BLaER1 treated with 17β-estradiol and CSF1 and Interleukin-3, amounts not matched to agents 10 nM and 100 nM (cell line): ENCODE data around the gene UBR4.

Source experiments
- H3K27ac ChIP-seq, 11 experiments: shearing (Covaris generic); formaldehyde crosslinking; 2 replicates each; pipeline ENCODE4 v1.8.1; 2022
- H3K27me3 ChIP-seq, 11 experiments: shearing (Covaris generic); formaldehyde crosslinking; 2 replicates each; pipeline ENCODE4 v1.8.1; 2022
- H3K36me3 ChIP-seq, 11 experiments: shearing (Covaris generic); formaldehyde crosslinking; 2 replicates each; pipeline ENCODE4 v1.8.1; 2022
- H3K4me1 ChIP-seq, 10 experiments: shearing (Covaris generic); formaldehyde crosslinking; 2 replicates each; pipeline ENCODE4 v1.8.1; 2022
- H3K4me2 ChIP-seq, 11 experiments: shearing (Covaris generic); formaldehyde crosslinking; 2 replicates each; pipeline ENCODE4 v1.8.1; 2022
- H3K4me3 ChIP-seq, 10 experiments: shearing (Covaris generic); formaldehyde crosslinking; 2 replicates each; pipeline ENCODE4 v1.8.1; 2022
- H3K9ac ChIP-seq, 11 experiments: shearing (Covaris generic); formaldehyde crosslinking; 2 replicates each; pipeline ENCODE4 v1.8.1; 2022
- H3K9me3 ChIP-seq, 11 experiments: shearing (Covaris generic); formaldehyde crosslinking; replicated peaks in 1 of 11; 2 replicates each; pipeline ENCODE4 v1.8.1; 2022
- H4K20me1 ChIP-seq, 11 experiments: shearing (Covaris generic); formaldehyde crosslinking; 2 replicates each; pipeline ENCODE4 v1.8.1; 2022
- Cebpa-rat ChIP-seq, 11 experiments: shearing (Covaris generic); IDR thresholded peaks; 2 replicates each; pipeline ENCODE4 v1.8.1; 2022

The UBR4 gene

GRCh38 chr1:19067912-19068638 is 142.0 kb downstream of the UBR4 start:
- peaks cover 0 to 26% (median 0%) of the 10 kb centered on the region in 11 experiments; a peak in 3 of 22 replicates for H4K20me1 ChIP-seq
- no peak for TF ChIP-seq Cebpa-rat (IDR thresholded peaks at IDR 0.05)
- H3K4me2 ChIP-seq, result peak overlapping the region; percentile 9 to 71 (median 44); a peak in 20 of 22 replicates
- H3K27ac ChIP-seq, result peak overlapping the region in 3 of 11 experiments; percentile 7 to 48 (median 25); a peak in 4 of 22 replicates
- no peak overlapping the region for H3K4me3 ChIP-seq
- peaks cover 9 to 29% (median 24%) of the 10 kb centered on the region in 10 experiments; a peak in 19 of 20 replicates for H3K4me1 ChIP-seq
- peak overlapping the region in 2 of 11 experiments; percentile 2 to 24; a peak in 4 of 22 replicates for H3K9ac ChIP-seq
- H3K27me3 ChIP-seq, result no peaks in the 10 kb centered on the region
- no peaks in the 10 kb centered on the region for H3K9me3 ChIP-seq
- peaks cover 6 to 15% (median 8%) of the 10 kb centered on the region in 11 experiments for H3K36me3 ChIP-seq

DNA sequence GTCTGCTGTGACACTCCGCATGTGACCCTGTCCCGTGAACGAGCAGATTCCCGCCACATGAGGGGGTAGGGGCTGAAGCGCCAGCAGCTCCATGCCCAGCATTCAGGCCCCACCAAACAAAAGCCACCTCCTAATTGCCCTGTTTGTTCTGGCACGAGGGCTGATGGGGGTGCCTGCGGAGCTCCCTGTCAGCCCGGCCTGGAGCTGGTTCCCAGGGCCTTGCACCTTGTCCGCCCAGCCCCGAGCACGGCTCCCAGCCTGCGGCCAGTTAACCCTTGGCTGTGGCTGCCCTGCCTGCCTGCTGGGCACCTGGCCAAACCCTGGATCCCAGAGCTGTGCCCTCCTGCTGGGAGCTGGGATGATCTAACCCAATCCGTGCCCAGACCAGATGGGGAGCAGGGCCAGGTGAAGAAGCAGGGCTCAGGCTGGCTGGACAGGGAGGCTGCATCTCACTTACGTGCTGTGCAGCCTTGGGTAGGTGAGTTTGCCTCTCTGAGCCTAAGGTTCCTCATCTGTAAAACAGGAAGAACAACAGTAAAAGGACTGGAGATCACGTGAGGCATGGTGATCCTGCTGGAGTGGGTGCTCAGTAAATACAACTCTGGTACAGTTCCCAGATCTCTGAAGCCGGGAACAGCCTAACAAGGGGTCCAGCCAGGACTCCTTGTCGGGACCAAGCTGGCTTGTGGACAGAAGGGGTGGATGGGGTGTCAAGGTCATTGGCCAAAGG is 142.7 kb downstream of the UBR4 start:
- H3K4me2 ChIP-seq, result peak overlapping the region in 9 of 11 experiments; percentile 23 to 71 (median 48); a peak in 16 of 22 replicates
- H3K27ac ChIP-seq, result peak overlapping the region in 3 of 11 experiments; percentile 7 to 48 (median 25); a peak in 3 of 22 replicates
- no peak for TF ChIP-seq Cebpa-rat (IDR thresholded peaks at IDR 0.05)
- peaks cover 0 to 8% (median under 1%) of the 10 kb centered on the region in 11 experiments; a peak in 7 of 22 replicates for H3K36me3 ChIP-seq
- no peak overlapping the region for H3K4me3 ChIP-seq
- H3K9ac ChIP-seq, result peak overlapping the region in 1 of 11 experiments; percentile 2; a peak in 1 of 22 replicates
- H3K9me3 ChIP-seq, result peaks cover 0 to 6% (median 3%) of the 10 kb centered on the region in 11 experiments; a peak in 8 of 22 replicates
- H4K20me1 ChIP-seq, result peaks cover 0 to 20% (median 0%) of the 10 kb centered on the region in 11 experiments; a peak in 1 of 22 replicates
- peaks cover 9 to 29% (median 24%) of the 10 kb centered on the region in 10 experiments; a peak in 19 of 20 replicates for H3K4me1 ChIP-seq
- no peaks in the 10 kb centered on the region for H3K27me3 ChIP-seq

DNA sequence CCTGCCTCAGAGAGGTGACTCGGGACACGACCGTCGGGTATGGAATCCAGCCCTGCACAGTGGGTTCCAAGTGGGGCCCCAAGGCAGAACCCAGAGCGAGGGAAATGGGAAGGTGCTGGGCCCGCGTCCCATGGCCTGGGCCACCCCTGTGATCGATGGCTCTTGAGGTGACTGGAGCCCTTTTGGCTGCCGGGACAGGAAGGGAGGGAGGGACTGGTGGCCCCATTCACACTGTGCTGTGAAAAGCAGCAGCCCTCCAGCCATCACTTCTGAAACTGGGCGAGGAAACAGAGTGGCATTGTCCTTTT is 143.2 kb downstream of the UBR4 start:
- Histone ChIP-seq H3K36me3 (0 out of 22 replicates have a peak, but pooled peaks cover 0 to 2% (median 0%) of the 10 kb centered on the region in 11 experiments), H3K4me1 (peaks cover 9 to 29% (median 24%) of the 10 kb centered on the region in 10 experiments; a peak in 19 of 20 replicates), H3K9ac (0 out of 22 replicates have a peak overlapping the region, but pooled peaks of 1 of the 11 experiments have one; percentile 3), H3K4me2 (no peak overlapping the region), H3K4me3 (no peak overlapping the region), H3K27me3 (no peaks in the 10 kb centered on the region), H4K20me1 (peaks cover 0 to 15% (median 0%) of the 10 kb centered on the region in 11 experiments; a peak in 1 of 22 replicates), H3K27ac (no peak overlapping the region), H3K9me3 (peaks cover 0 to 11% (median 8%) of the 10 kb centered on the region in 11 experiments; a peak in 9 of 22 replicates)
- TF ChIP-seq Cebpa-rat (IDR thresholded peaks at IDR 0.05), result no peak

DNA sequence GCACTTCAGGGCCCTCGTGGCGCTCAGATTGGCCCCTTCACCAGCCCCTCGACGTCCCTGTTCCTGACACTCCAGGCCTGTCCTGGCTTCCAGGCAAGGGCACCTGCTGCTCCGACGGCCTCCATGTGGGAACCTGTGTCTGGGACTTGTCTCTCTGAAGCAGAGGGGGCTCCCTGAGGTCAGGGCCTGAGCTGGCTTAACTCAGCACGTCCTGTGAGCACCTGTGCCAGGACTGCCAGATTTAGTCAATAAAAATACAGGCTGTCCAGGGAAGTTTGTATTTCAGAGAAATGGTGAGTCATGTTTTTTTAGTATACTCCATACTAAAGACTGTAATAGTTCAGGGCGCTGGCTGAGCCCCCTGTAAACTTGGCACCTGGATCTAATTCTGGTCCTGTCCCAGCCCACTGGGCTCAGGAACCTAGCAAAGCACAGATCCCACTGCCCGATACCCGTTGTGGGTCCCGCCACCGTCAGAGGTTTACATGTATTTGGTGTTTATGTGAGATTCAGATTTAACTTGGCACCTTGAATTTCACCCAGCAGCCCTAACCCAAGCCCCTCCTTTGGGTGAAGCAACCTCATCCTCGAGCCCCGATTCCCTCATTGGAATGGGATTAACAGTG is 143.7 kb downstream of the UBR4 start:
- Histone ChIP-seq H3K4me2 (no peak overlapping the region), H3K27ac (no peak overlapping the region; a peak in 1 of 22 replicates), H4K20me1 (peaks cover 0 to 11% (median 0%) of the 10 kb centered on the region in 11 experiments; a peak in 1 of 22 replicates)

DNA sequence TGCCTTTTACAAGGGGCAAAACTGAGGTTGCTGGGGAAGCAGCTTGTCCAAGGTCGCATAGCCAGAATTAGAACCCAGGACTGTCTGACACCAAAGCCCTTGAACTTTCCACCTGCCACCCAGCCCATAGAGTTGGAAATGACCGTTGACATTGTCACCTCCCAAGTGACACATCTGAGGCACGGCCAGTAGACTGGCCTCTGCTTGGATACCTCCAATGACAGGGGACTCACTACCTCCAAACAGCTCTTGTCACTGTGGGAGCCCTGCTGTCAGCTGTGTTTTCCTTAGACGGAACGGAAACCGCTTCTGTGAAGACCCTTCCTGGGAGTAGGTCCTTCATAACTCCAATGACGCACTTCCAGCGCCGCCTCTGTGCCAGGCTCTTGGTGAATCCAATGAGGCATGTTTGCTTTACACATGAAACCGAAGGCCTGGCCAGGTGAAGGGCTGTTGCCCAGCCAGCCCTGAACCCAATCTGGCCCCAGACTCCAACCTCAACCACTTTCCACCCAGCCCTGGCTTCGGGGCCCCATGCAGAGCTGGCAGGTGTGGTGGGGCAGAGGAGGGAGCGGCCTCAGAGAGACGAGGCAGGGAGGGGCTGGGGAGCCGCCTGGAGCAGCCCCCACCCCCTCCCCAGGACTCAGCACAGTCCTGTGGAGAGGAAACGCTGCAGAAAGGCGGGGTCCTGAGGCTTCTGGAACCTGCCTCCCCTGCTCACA is 144.4 kb downstream of the UBR4 start:
- Histone ChIP-seq H3K9ac (no peak overlapping the region), H3K4me2 (no peak overlapping the region), H3K36me3 (no peaks in the 10 kb centered on the region), H4K20me1 (peaks cover 0 to 5% (median 0%) of the 10 kb centered on the region in 11 experiments; a peak in 1 of 22 replicates), H3K27ac (no peak overlapping the region; a peak in 1 of 22 replicates), H3K9me3 (peaks cover 0 to 14% (median 12%) of the 10 kb centered on the region in 11 experiments; a peak in 9 of 22 replicates), H3K4me3 (no peak overlapping the region), H3K27me3 (no peaks in the 10 kb centered on the region), H3K4me1 (peaks cover 9 to 29% (median 24%) of the 10 kb centered on the region in 10 experiments; a peak in 19 of 20 replicates)
- no peak for TF ChIP-seq Cebpa-rat (IDR thresholded peaks at IDR 0.05)

More for the DNA sequence above, 143.7 kb downstream of the UBR4 start:
- Histone ChIP-seq H3K27me3 (no peaks in the 10 kb centered on the region), H3K9ac (0 out of 22 replicates have a peak overlapping the region, but pooled peaks of 1 of the 11 experiments have one; percentile 3), H3K9me3 (peaks cover 0 to 14% (median 12%) of the 10 kb centered on the region in 11 experiments; a peak in 9 of 22 replicates), H3K4me1 (peaks cover 9 to 29% (median 24%) of the 10 kb centered on the region in 10 experiments; a peak in 19 of 20 replicates), H3K4me3 (no peak overlapping the region), H3K36me3 (no peaks in the 10 kb centered on the region)
- no peak for TF ChIP-seq Cebpa-rat (IDR thresholded peaks at IDR 0.05)

DNA sequence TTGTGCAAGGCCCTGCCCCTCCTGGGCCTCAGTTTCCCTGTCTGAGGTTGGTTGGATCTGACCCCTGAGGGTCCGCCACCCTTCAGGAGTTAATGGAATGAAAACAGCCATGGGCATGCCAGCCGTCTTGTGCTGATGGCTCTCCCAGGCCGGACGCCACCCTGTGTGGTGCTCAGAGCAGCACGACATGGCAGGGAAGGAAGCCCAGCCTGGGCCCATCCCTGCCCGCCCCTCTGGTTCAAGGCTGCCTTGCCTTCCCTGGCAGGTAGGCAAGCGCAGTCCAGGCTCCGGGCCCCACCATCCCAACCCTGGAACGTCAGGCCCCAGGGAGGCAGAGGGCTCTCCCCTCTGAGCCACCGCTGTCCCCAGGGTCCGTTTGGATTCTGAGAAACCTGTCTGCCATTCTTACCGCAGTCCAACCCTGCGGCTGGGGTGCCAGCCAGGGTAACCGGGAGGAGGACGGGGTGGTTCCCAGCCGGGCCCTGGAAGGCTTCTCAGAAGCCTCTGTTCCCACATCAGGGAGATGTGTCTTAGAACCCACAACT is 145.1 kb downstream of the UBR4 start:
- H3K4me3 ChIP-seq, result no peak overlapping the region
- no peaks in the 10 kb centered on the region for H4K20me1 ChIP-seq
- H3K9ac ChIP-seq, result no peak overlapping the region
- H3K9me3 ChIP-seq, result peaks cover 0 to 14% (median 12%) of the 10 kb centered on the region in 11 experiments; a peak in 9 of 22 replicates
- no peaks in the 10 kb centered on the region for H3K27me3 ChIP-seq
- H3K27ac ChIP-seq, result no peak overlapping the region
- no peaks in the 10 kb centered on the region for H3K36me3 ChIP-seq
- no peak for TF ChIP-seq Cebpa-rat (IDR thresholded peaks at IDR 0.05)
- no peak overlapping the region for H3K4me2 ChIP-seq
- peaks cover 9 to 29% (median 24%) of the 10 kb centered on the region in 10 experiments; a peak in 19 of 20 replicates for H3K4me1 ChIP-seq

DNA sequence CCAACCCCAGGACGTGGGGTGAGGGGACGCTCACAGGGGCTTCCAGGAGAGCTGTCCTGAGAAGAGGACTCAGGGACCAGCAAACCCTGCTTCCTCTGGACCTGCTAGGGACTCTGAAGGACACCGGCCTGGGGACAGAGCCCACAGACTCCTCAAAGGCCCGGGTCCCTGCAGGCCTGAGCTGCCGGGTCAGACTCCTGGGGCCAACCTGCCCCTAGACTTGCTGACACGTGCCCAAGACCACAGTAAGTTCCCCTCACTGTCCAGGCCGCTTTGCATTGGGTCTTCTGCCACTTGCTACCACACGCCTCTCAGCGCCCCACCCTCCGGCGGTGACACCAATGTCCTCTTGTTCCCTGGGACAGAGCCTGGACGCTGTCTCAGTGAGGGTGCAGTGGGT is 146.9 kb downstream of the UBR4 start:
- H3K4me1 ChIP-seq, result peaks cover 5 to 17% (median 9%) of the 10 kb centered on the region in 10 experiments; a peak in 19 of 20 replicates
- H3K9ac ChIP-seq, result no peak overlapping the region
- H3K36me3 ChIP-seq, result no peaks in the 10 kb centered on the region
- no peak for TF ChIP-seq Cebpa-rat (IDR thresholded peaks at IDR 0.05)
- H3K4me3 ChIP-seq, result no peak overlapping the region
- H4K20me1 ChIP-seq, result no peaks in the 10 kb centered on the region
- H3K9me3 ChIP-seq, result peaks cover 0 to 14% (median 12%) of the 10 kb centered on the region in 11 experiments; a peak in 9 of 22 replicates
- no peak overlapping the region for H3K27ac ChIP-seq
- H3K27me3 ChIP-seq, result no peaks in the 10 kb centered on the region
- H3K4me2 ChIP-seq, result no peak overlapping the region
